ENCODE data around the gene LSAMP.

Gene LSAMP

DNA sequence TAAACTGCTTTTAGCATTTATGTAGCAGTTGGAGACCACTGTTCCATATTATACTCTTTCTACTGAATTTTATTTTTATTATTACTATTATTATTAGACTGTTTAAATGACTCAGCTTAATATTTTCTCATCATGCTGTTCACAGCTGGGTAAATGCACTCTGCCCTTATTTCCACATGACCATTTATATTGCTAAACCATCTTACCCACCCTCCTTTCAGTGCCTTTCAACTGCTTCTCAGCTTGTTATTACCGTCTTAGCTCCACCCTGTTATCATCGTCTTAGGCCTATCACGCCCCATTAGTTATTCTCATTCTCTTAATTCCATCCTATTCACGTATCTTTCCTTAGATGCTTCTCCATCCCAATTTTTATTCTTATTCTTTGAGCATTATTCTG is 609.3 kb downstream of the LSAMP start:
- no peak overlapping the region for H3K27ac ChIP-seq (ENCODE audit: low read length)
- no peak overlapping the region for H2AFZ ChIP-seq (ENCODE audit: low read depth, low read length)
- no peaks in the 10 kb centered on the region for H3K9me3 ChIP-seq (ENCODE audit: insufficient read depth, low read length, severe bottlenecking)
- no peaks in the 10 kb centered on the region for H3K36me3 ChIP-seq (ENCODE audit: insufficient read depth, low read length)
- DNase-seq = no peak
- H3K79me2 ChIP-seq (ENCODE audit: insufficient read depth, low read length) = no peaks in the 10 kb centered on the region
- no peak overlapping the region for H3K9ac ChIP-seq (ENCODE audit: low read depth, low read length)
- no peaks in the 10 kb centered on the region for H3K27me3 ChIP-seq (ENCODE audit: insufficient read depth, low read length, poor library complexity)
- TF ChIP-seq EZH2 (IDR thresholded peaks at IDR 0.05; ENCODE audit: borderline replicate concordance, low read depth, low read length, severe bottlenecking) = no peak
- TF ChIP-seq, protein P1, sequence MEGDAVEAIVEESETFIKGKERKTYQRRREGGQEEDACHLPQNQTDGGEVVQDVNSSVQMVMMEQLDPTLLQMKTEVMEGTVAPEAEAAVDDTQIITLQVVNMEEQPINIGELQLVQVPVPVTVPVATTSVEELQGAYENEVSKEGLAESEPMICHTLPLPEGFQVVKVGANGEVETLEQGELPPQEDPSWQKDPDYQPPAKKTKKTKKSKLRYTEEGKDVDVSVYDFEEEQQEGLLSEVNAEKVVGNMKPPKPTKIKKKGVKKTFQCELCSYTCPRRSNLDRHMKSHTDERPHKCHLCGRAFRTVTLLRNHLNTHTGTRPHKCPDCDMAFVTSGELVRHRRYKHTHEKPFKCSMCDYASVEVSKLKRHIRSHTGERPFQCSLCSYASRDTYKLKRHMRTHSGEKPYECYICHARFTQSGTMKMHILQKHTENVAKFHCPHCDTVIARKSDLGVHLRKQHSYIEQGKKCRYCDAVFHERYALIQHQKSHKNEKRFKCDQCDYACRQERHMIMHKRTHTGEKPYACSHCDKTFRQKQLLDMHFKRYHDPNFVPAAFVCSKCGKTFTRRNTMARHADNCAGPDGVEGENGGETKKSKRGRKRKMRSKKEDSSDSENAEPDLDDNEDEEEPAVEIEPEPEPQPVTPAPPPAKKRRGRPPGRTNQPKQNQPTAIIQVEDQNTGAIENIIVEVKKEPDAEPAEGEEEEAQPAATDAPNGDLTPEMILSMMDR (IDR thresholded peaks at IDR 0.05; ENCODE audit: borderline replicate concordance, extremely low read depth, low read length, poor library complexity, severe bottlenecking) = no peak
- no peaks in the 10 kb centered on the region for H4K20me1 ChIP-seq (ENCODE audit: insufficient read depth, low read length)
- H3K4me3 ChIP-seq (ENCODE audit: low read depth in 1 of 2, low read length in 2 of 2) = no peak overlapping the region
- H3K4me1 ChIP-seq (ENCODE audit: insufficient read depth, low read length) = no peaks in the 10 kb centered on the region
- no peak for ATAC-seq (ENCODE audit: insufficient read depth, low read depth)
- no peak overlapping the region for H3K4me2 ChIP-seq (ENCODE audit: insufficient read depth, low read length)

DNA sequence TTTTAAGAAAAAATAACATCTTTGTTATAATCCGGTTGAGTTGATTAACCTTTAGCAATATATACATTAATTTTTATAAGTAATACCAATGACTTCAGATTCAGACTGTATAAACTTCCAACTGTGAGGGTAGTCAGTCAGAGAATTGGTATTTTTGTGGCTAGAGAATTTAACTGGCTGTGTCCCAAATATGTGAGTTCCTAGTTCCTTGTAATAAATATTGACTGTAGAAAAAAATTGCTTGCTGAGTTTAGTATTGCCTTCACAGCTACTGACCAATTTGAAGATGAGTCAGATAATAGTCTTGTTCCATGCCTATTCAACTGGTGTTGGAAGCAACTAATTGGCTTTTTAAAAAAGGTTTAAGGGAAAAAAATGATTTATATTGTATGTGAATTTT is 611.2 kb downstream of the LSAMP start:
- Histone ChIP-seq H3K4me1 (ENCODE audit: insufficient read depth, low read length) (no peaks in the 10 kb centered on the region), H2AFZ (ENCODE audit: low read depth, low read length) (no peak overlapping the region), H3K9me3 (ENCODE audit: insufficient read depth, low read length, severe bottlenecking) (no peaks in the 10 kb centered on the region), H3K4me3 (ENCODE audit: low read depth in 1 of 2, low read length in 2 of 2) (no peak overlapping the region), H3K36me3 (ENCODE audit: insufficient read depth, low read length) (no peaks in the 10 kb centered on the region), H3K27me3 (ENCODE audit: insufficient read depth, low read length, poor library complexity) (no peaks in the 10 kb centered on the region), H3K9ac (ENCODE audit: low read depth, low read length) (no peak overlapping the region), H4K20me1 (ENCODE audit: insufficient read depth, low read length) (no peaks in the 10 kb centered on the region), H3K27ac (ENCODE audit: low read length) (no peak overlapping the region), H3K4me2 (ENCODE audit: insufficient read depth, low read length) (no peak overlapping the region), H3K79me2 (ENCODE audit: insufficient read depth, low read length) (no peaks in the 10 kb centered on the region)
- no peak for DNase-seq
- ATAC-seq (ENCODE audit: insufficient read depth, low read depth) = no peak
- TF ChIP-seq, protein P1 (IDR thresholded peaks at IDR 0.05; ENCODE audit: borderline replicate concordance, extremely low read depth, low read length, poor library complexity, severe bottlenecking) = no peak
- TF ChIP-seq EZH2 (IDR thresholded peaks at IDR 0.05; ENCODE audit: borderline replicate concordance, low read depth, low read length, severe bottlenecking) = no peak

DNA sequence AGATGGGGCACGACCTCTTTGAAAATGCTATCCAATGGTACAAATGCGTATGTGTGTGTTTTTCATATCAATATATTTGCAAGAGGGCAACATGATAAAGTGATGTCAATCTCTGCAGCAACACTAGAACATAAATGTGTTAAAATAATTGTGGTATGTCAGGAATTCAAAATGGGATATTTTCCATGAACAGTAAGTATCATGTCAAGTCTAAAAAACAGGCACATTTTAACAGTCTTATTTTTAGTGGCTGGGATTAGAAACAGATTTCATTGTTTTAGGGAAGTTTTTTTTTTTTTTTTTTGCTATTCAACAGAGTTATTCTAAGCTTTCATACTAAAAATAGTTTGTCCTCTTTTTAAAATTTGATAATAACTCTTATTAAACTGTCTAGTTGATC is 612.2 kb downstream of the LSAMP start:
- Histone ChIP-seq H3K36me3 (ENCODE audit: insufficient read depth, low read length) (no peaks in the 10 kb centered on the region), H3K9ac (ENCODE audit: low read depth, low read length) (no peak overlapping the region), H2AFZ (ENCODE audit: low read depth, low read length) (no peak overlapping the region), H3K4me3 (ENCODE audit: low read depth in 1 of 2, low read length in 2 of 2) (no peak overlapping the region), H4K20me1 (ENCODE audit: insufficient read depth, low read length) (no peaks in the 10 kb centered on the region), H3K27me3 (ENCODE audit: insufficient read depth, low read length, poor library complexity) (no peaks in the 10 kb centered on the region), H3K27ac (ENCODE audit: low read length) (no peak overlapping the region), H3K79me2 (ENCODE audit: insufficient read depth, low read length) (no peaks in the 10 kb centered on the region), H3K4me2 (ENCODE audit: insufficient read depth, low read length) (no peak overlapping the region), H3K9me3 (ENCODE audit: insufficient read depth, low read length, severe bottlenecking) (no peaks in the 10 kb centered on the region), H3K4me1 (ENCODE audit: insufficient read depth, low read length) (no peaks in the 10 kb centered on the region)
- DNase-seq (no peak), ATAC-seq (ENCODE audit: insufficient read depth, low read depth) (no peak)
- TF ChIP-seq, protein P1 (IDR thresholded peaks at IDR 0.05; ENCODE audit: borderline replicate concordance, extremely low read depth, low read length, poor library complexity, severe bottlenecking) = no peak
- TF ChIP-seq EZH2 (IDR thresholded peaks at IDR 0.05; ENCODE audit: borderline replicate concordance, low read depth, low read length, severe bottlenecking) = no peak

DNA sequence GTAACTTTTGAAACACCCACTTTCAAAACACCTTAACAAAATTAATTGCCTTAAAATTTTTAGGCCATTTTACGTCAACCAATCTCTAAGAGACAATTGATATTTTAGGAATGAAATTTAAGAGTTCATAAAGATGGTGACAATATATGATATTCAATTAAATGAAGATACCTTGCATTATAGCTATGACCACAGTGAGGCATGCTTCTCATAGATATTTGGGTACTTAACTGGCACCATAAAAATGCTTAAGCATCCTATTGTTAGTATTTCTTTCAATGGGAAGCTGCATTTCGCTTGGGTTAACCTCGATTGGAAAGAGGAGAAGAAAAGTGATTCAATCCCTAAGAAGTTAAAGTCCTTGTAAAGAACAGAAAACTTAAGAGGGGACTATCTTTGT is 613.0 kb downstream of the LSAMP start:
- H3K9me3 ChIP-seq (ENCODE audit: insufficient read depth, low read length, severe bottlenecking) = no peaks in the 10 kb centered on the region
- H3K36me3 ChIP-seq (ENCODE audit: insufficient read depth, low read length) = no peaks in the 10 kb centered on the region
- H3K27ac ChIP-seq (ENCODE audit: low read length) = no peak overlapping the region
- H4K20me1 ChIP-seq (ENCODE audit: insufficient read depth, low read length) = no peaks in the 10 kb centered on the region
- no peak for TF ChIP-seq EZH2 (IDR thresholded peaks at IDR 0.05; ENCODE audit: borderline replicate concordance, low read depth, low read length, severe bottlenecking)
- TF ChIP-seq, protein P1 (IDR thresholded peaks at IDR 0.05; ENCODE audit: borderline replicate concordance, extremely low read depth, low read length, poor library complexity, severe bottlenecking) = no peak
- H3K27me3 ChIP-seq (ENCODE audit: insufficient read depth, low read length, poor library complexity) = no peaks in the 10 kb centered on the region
- H3K9ac ChIP-seq (ENCODE audit: low read depth, low read length) = no peak overlapping the region
- no peak overlapping the region for H3K4me2 ChIP-seq (ENCODE audit: insufficient read depth, low read length)
- DNase-seq (no peak), ATAC-seq (ENCODE audit: insufficient read depth, low read depth) (no peak)
- no peak overlapping the region for H2AFZ ChIP-seq (ENCODE audit: low read depth, low read length)
- H3K79me2 ChIP-seq (ENCODE audit: insufficient read depth, low read length) = no peaks in the 10 kb centered on the region
- no peaks in the 10 kb centered on the region for H3K4me1 ChIP-seq (ENCODE audit: insufficient read depth, low read length)
- no peak overlapping the region for H3K4me3 ChIP-seq (ENCODE audit: low read depth in 1 of 2, low read length in 2 of 2)

Measured in DND-41 (cell line).